HG03378 (cell line): ENCODE data around the gene SIM1.

Experiments
- ATAC-seq: cut with Tn5 transposase; IDR thresholded peaks from one replicate; pipeline ENCODE4 v1.9.1; 2021; ENCODE audit warnings: mild to moderate bottlenecking, moderate library complexity; ENCODE audit not compliant: unreplicated experiment

The SIM1 gene

DNA sequence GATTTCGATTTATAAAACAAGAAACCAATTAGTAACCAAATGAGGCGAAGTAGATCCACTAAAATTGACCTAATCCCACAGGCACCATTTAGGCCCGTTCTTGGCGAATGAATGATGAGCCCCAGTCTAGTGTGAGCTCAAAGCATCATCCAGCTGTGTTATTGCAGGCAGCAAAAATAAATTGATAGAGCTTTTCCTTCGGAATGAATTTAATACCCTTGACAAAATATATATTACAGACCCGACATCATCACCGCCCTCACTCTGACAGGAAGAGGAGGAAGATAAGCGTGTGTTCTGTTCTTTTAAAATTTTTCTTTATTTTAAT is 7.8 kb downstream of the SIM1 start:
- ATAC-seq, result no peak

DNA sequence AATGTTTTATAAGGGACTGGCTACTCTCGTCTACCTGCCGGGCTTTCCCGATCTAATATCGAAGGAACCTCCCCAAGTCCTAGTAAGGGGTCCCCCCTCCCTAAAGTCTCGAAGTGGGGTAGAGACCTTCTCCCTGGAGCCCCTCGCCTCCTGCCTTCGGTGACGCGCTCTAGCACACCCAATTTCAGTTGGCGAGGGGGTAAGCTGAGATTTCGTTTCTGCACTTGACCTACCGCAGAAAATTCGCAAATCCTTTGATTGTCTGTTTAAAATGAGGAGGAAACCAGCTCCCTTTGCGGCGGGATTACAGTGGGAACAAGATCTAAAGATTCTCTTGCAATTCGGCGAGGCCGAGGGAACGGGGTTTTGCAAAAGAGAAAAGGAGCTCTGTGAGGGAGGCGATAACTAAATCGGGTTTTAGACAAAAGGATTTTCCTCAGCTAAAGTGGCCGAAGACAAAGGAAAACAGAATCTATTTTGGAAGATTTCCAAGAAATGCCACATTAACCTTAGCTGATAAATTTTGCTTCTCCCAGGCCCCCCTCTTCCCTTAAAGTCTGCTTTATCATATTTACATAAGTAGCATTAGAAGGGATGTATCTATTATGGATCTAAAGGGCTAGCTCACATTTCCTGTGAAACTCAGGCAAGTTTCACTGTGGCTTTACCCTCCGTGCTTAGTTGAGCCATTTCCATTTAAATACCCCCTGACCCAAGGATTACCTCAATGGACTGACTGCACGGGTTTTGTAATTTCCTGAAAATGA is 8.4 kb downstream of the SIM1 start:
- ATAC-seq, result no peak

DNA sequence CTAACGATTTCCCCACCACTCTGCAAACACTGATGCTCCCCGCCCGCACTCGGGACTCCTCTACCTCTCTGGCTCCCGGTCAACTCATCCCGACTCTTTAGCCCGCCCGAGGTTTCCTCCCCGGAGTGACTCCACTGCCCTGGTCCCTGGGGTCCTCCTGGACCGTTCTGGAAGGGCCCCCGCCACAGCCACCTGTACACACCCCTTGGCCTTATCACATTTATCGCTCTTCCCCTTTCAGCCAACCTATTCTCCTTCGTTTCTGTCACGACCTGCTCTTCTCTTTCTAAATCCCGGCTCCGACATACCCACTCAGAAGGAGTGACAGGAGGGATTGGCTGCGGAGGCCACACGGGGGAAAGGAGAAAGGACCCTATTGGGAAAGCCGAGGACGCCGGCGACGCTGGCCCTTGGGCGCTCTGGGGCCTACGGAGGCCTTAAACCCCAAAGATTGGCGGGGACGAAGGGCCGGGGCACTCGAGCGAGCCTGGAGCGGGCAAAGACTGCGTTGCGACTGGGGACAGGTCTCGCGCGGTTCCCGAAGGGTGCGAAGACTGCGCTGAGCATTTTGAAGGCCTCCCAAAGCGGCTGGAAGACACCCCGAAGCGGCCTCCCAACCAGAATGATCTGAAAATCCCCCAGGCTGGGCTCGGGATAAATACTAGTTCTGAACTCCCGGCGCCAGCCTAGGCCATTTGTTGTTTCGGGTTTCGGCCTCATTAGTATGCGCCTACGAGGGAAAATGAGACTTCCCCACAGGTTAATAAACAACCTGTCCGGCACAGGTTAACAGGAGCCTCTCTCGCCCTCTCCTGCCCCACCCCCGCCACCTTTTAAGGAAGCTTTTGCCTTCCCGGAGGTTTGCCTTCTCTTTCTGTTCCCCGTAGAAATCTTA is 9.2 kb downstream of the SIM1 start:
- ATAC-seq, result no peak

DNA sequence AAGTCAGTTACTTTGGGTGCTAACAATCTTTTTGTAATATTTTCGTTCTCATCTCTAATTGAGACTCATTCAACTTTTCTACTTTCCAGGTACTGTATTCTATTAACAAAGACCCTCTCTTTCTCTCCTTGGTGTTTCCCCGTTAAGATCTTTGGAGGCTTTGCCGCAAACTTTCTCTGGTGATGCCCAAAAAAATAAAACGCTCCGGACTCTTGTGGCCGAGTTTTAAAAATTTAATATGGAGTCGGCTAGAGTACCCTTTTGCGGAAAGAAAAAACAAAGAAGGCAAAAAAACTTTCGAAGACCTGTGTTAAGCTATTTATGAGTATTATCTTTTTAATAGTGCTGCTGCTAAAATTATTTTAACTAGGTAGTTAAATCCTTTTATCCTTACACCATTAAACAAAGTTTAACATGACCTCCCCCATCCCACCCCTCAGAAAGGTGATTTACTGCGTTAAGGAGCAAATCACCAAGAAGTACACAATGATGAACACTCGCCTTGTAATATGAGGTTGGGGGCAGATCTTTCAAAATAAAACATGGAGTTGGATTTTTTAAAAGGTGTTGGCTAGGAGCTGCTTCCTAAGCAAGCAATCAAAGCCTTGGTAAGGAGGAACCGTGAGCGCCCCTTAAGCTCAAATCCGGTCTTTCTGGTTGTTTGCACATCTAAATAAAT is 10.0 kb downstream of the SIM1 start:
- no peak for ATAC-seq

DNA sequence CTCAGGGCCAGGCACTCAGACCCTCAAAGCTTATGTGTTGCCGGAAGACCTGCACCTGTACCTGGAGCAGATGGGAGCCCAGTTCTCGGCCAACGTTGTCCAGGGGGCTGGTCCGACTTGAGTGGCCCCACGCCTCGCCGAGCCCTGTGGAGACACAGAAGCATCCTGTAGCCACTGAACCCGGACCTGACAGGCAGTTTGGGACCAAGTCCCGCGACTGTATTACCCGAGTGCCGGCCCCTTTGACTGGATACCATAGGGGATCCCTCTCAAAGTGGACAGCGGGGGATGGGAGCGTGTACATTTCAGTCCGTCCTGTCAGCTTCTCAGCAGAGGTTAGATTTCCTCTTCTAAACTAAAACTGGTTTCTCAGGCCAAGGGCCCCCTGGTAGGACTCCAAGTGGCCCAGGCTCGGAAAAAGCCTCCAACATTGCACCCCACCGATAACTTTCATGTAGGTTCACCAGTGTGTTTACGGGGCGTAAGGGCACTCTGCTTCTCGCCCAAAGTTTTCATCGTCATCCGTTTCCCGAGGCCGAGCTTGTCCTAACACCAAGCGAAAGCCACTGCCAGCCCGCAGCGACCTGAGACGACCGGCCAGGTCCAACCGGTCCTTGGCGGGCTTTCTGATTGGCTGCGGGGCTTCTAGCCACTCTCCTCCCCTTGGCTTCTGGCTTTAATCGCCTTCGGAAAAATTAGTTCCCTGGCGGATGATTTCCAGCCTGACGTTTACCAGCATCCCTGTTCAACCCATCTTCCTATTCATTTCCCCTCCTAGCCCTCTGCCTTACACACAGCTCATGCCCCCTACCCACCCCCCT is 10.8 kb downstream of the SIM1 start:
- no peak for ATAC-seq

DNA sequence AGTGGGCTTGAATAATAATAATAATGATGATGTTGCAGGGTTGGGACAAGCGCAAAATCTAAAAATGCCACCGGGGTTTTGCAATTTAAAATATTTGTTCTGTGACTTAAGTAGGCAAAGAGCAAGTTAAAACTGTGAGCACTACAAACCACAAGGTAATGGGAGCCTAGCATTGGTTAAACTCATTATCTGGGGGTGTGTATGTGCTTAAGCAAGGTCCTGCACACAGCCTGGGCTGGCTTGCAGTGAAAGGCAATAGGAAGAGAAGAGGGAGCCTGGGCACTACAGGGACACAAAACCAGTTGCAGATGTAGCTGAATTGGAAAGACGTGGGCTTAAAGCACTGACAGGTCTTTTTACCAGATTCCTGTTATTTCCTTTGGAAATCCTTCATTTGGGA is 11.7 kb downstream of the SIM1 start:
- ATAC-seq, result no peak

DNA sequence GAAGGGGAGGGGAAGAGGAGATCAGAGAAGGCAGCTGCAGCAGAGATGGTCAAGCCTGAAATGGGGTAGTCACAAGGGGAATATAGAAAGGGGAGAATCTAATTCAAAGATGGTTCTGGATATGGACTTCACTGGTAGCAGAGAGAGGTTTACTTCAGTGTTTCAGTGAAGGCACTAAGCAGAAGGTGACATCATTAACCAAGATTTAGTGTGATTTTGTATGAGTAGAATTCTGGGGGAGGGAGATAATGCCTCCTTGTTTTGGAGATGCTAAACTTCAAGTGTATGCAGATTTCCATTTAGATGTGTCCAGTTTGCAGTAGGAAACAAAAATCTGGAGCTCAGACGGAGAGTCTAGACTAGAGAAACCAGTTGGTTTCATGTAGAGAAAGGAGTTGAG is 13.1 kb downstream of the SIM1 start:
- ATAC-seq, result no peak

DNA sequence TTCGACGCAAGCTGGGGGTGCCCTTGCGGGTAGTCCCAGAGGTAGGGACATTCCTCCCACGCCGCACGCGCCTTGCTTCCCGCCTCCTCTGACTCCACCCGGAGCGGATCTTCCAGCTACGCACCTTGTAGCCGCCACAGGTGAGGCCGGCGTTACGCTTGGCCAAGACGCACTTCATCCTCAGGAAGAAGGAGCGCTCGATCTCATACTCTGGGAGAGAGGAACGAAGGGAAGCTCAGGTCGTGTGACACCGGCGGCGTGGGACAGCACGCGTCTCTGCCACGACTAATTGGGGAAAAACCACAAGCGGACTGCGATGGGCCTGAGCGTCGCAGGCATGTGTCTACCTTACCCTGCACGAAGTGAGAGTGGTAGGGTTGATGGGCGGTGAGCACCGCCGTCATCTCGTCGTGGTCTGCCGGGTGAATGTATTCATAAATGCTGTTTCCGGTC is 15.5 kb downstream of the SIM1 start:
- ATAC-seq, result no peak

DNA sequence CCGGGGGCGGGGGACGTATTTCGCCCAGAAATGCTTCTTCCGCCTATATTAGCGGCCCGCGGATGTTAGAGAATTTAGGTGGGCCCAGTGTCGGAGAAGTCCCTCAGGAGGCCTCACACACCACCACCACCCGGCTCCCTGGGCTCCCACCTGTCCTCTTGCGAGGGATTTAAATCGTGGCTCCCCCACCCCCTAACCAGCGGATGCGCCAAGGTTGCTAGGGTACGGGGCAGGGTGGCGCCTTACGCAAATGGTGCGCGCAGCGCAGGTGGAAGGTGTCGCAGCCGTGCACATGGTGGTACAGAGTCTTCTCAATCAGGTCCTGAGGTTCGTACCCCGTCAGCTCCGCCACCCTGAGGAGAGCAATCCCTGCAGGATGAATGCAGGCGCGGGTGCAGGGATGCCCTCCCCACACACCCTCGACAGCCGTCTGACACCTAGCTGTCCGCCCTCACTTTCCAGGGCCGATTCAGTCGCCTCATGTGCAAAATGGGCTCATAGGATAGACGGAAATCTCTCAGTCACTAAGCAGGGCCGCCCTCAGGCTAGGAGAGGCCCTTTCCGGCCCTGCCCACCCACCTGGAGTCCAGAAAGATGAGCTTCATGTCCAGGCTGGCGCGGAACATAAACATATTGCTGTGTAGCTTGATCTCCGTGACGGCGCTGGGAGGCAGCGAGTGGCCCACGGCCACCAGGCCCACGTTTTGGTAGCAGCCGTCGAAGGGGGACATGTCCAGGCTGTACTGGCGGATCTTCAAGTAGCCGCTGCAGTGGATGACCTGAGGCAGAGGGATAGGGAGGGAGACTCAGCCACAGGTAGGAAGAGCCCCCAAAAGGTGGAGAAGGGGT is 16.6 kb downstream of the SIM1 start:
- ATAC-seq, result no peak

DNA sequence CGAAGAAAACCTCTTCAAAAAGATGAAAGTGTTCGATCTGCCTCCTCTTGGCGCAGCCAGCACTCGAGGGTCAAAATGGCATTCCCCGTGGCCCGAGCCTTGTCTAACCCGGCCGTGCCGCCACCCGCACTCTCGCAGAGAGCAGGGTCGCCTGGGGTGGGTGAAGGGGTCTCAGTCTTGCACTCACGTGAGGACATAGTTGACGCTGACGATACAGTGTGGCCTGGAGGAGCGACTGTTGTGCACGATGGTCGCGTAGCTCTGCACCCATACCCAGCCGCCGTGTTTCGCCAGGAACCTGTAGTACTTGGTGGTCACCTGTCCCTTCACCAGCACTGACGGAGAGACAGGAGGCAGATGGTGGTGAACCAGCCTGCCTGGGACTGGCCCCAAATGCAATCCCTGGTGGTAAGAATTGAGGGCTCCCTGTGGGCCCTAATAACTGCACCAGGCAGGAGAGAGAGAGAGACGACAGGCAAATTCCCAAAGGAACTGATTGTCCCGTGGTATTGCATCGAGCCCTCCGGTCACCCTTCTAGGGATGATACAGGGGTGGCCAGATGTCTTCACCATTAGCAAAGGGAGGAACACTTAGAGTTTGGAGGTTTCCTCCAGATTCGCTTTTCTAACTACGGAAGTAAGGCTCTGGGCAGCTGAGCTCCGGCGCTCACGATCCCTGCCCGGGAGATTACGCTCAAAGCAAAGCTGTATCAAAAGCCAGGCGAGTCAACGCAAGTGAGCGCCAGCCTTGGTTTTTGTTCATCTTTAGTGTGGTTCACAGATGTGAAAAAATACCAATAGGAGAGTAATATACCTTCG is 17.4 kb downstream of the SIM1 start:
- no peak for ATAC-seq

DNA sequence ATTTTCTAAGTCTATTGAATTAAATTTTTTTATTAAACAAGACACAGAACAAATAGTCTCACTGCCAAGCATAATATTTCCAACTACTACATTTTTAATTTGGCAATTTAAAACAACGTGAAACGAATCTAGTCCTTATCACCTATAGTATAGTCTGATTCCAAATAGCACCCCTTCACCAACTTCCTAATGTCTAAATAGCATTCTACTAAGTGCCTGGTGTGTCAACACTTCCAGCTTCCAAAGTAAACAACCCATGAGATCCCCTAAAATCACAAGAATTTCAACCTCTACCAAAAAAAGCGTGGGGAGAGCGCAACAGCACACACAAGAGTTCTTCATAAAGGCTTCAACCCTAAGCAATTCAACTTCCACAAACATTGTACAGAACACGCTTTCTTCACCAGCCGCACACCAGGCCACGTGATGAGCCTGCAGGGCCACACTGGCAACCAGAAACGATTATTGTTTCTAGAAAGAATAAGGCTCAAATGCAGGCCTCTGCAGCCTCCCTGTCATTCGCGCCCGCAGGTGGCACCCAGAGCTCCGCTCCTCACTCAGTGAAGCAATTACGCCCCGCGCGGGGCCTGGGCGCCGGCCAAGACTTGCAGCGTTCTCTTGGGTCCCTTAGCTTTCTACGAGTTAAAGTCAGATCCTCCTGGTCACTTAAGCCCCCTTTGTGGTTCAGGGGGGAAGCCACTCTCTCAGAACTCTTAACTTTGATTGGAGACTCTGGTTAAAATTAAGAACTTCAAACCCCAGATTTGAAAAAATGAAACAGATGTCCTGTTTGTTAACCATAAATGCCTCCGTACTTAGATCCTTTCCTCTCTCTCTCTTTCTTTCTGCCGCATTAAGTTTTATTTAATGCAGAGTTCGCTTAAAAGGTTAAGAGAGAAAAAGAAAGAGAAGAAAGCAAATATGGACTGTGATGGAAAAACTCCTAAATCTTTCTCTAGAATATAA is 18.3 kb downstream of the SIM1 start:
- ATAC-seq, result no peak

DNA sequence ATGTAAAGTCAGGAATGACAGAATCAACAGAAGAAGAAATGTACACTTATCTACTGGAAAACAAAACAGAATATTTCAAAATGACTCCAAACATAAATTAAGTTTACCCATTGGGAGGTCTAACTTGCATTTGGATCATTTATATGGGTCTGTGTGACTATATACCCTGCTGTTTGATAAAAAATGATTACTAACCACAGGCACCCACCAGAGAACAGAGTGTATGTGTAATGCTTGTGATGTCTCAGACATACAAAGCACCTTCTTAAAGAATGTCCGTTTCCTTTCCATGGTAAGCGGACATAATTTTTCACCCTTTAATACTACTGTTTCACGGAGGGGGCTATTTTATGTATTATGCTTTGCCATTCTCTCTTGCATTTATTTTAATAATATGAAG is 19.2 kb downstream of the SIM1 start:
- no peak for ATAC-seq

DNA sequence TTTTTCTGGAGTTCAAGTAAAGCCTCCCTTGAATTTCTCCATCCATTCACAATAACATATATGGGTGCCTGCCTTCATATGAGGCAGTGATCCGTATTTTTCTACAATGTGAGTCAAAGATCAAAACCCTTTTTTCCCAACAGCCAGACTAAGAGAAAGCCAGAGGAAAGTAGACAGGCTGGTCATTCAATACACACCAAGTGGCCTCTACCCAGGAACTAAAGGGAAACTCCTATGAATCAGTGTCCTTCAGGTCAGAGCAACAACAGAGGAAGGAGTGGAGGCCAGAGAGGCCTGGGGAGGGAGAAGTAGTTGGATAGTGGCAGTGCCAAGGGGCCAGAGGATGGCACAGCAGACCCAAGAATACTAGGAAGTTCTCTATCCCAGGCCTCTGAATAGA is 23.8 kb downstream of the SIM1 start:
- ATAC-seq, result no peak

DNA sequence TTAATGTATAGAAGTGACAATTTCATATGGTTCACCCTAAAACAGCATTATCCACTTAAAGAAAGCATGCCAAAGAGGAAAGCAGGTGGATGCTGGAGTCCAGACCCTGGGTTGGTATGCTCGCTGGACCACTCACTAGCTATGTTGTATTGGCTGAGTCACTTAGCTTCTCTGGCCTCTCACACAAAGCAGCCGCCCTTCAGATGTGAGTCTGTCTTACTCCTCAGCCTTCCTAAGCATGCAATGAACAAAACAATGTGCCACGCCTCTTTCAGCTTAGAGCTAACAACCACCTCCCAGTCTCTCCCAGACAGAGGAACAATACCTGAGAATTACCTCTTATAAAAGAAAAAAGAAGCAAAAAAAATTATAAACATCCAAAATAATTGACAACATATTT is 29.4 kb downstream of the SIM1 start:
- no peak for ATAC-seq

DNA sequence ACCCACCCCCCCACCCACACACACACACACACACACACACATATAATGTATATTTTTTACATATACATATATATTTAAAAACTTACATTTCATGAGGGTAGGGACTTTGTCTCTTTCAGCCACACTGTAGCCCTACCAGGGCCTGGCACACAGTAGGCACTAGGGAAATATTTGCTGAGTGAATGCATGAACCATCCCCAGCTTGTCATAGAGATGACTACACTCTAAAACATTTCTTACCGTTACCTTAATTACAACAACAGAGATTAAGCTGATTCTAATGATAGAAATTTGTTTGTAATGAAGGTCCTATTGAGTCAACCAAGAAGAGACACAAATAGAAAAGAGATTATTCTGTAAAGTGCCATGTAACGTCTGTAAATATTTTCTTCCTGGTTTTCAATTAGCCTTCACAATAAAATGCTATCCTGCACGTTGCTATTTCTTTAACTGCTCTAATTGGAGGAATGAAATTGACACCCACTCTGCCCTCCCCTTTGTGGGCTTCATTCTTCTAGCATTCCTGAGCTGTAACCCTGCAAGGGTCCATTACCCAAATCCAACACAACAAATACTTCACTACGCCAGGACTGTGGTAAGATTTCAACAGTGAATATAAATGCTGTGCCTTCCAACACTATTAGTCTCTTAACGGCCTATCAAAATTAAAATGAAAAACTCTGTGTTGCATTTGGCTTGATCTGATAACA is 30.8 kb downstream of the SIM1 start:
- no peak for ATAC-seq

DNA sequence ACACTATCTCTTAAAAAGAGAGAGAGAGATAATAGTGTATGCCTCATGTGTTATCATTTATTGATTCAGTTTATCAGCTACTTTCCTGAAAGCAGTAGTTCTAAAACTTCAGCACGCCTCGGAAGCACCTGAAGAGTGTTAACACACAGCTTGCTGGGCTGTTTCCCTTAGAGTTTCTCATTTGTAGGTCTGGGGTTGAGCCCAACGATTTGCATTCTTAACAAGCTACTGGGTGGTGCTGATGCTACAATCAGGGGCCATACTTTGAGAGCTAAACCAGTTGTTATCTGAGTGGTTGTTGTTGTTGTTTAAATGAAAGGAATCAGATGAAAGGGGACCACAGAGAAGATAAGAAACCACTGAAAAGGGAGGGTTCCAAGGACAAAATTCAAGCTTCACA is 32.6 kb downstream of the SIM1 start:
- no peak for ATAC-seq

DNA sequence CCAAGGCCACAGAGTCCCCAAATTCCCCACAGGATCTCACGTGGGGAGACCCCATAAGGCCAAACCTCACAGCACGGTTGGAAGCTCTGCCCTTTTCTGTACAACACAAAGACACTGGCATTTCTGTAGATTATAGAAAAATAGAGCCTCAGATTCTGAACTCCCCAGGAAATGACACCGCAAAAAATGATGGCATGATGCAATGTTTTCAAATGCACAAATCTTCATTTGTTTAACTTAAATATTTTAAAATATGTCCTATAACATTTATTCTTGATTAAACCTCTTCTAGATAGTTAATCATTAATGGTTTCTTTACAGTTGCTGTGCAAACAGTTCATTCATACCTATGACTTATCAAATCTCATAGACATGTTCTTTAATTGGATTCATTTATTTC is 33.8 kb downstream of the SIM1 start:
- ATAC-seq, result no peak
